ENCODE measurements around the gene UNC45B. TPM values are rescaled to one million over a fixed set of nuclear protein-coding genes. Genes with fewer than 3 reads are reported as not detected.

Gene UNC45B
- total and polyA plus RNA-seq, 11 donors, result 49.1 to 305 (median 204) TPM

GRCh38 chr17:35142467-35142796 lies 5.2 kb upstream of the UNC45B start:
- Histone ChIP-seq H3K4me3 (peak overlapping the region in 10 of 12 donors; percentile 40 to 88 (median 82)), H3K36me3 (peaks cover 0 to 26% (median 21%) of the 10 kb centered on the region in 9 donors), H3K4me1 (peaks cover 0 to 28% (median 16%) of the 10 kb centered on the region in 12 donors), H3K27me3 (no peaks in the 10 kb centered on the region), H3K9me3 (no peaks in the 10 kb centered on the region), H3K27ac (peak overlapping the region in 1 of 12 donors; percentile 47)
- intact Hi-C loops (cut with DNase I), result loop anchor here in 3 of 10 donors (1.0 to 10.0 kb wide), 3 partner anchors 100 to 392 kb away; partner anchors contain the start of genes SLFN12L (in 2 of the 3) and SLFN5 (in 2 of the 3)
- TF ChIP-seq CTCF (IDR thresholded peaks at IDR 0.05) (peak in 1 of 12 donors; percentile 3), POLR2A (IDR thresholded peaks at IDR 0.05) (no peak)
- ATAC-seq, result no peak
- no peak for DNase-seq
- 63 to 70% (median 65%) methylated on average over 8 of the region's 8 CpGs for WGBS, 4 donors

- intact Hi-C loops (cut with DNase I), result loop anchor here in 3 of 10 donors (5.0 to 10.0 kb wide), 2 partner anchors 97 to 390 kb away; partner anchors contain the start of genes SLFN12L (in 2 of the 3) and SLFN5 (in 2 of the 3)
- Histone ChIP-seq H3K9me3 (no peaks in the 10 kb centered on the region), H3K27ac (no peak overlapping the region), H3K4me1 (peaks cover 0 to 45% (median 16%) of the 10 kb centered on the region in 12 donors), H3K27me3 (no peaks in the 10 kb centered on the region), H3K4me3 (no peak overlapping the region), H3K36me3 (peaks cover 0 to 2% (median 0%) of the 10 kb centered on the region in 9 donors)
- WGBS, 4 donors, result 68 to 80% (median 75%) methylated on average over 4 of the region's 4 CpGs
- DNase-seq, result no peak
- no peak for ATAC-seq
- TF ChIP-seq POLR2A (IDR thresholded peaks at IDR 0.05) (no peak), CTCF (IDR thresholded peaks at IDR 0.05) (no peak)
Observed at GRCh38 chr17:35144840-35145239, 2.8 kb upstream of the UNC45B start.

GRCh38 chr17:35146214-35146833 lies 1.3 kb upstream of the UNC45B start:
- Histone ChIP-seq H3K4me3 (no peak overlapping the region), H3K27ac (peak overlapping the region; percentile 72 to 99 (median 90)), H3K9me3 (no peaks in the 10 kb centered on the region), H3K4me1 (peaks cover 0 to 48% (median 9%) of the 10 kb centered on the region in 12 donors), H3K27me3 (no peaks in the 10 kb centered on the region), H3K36me3 (peaks cover 0 to 5% (median 0%) of the 10 kb centered on the region in 9 donors)
- TF ChIP-seq CTCF (IDR thresholded peaks at IDR 0.05) (no peak), POLR2A (IDR thresholded peaks at IDR 0.05) (no peak)
- no peak for ATAC-seq
- DNase-seq, result no peak
- WGBS, 4 donors, result 48 to 57% (median 51%) methylated on average over 4 of the region's 4 CpGs
- intact Hi-C loops (cut with DNase I), result loop anchor here in 2 of 10 donors (10.0 kb wide), 1 partner anchor 388 kb away; the partner anchor contains the start of gene SLFN12L (in 2 of the 2)

- WGBS, 4 donors, result 11 to 42% (median 35%) methylated on average over 8 to 9 of the region's 9 CpGs
- TF ChIP-seq CTCF (IDR thresholded peaks at IDR 0.05) (peak in 1 of 12 donors; percentile 34), POLR2A (IDR thresholded peaks at IDR 0.05) (no peak)
- peak overlapping the region; percentile 17 to 66 (median 50) for H3K4me3 ChIP-seq
- H3K27me3 ChIP-seq, result no peaks in the 10 kb centered on the region
- peaks cover 0 to 20% (median 0%) of the 10 kb centered on the region in 9 donors for H3K36me3 ChIP-seq
- DNase-seq, result no peak
- H3K4me1 ChIP-seq, result peaks cover 0 to 44% (median 8%) of the 10 kb centered on the region in 12 donors
- intact Hi-C loops (cut with DNase I), result loop anchor here in 2 of 10 donors (10.0 kb wide), 1 partner anchor 387 kb away; the partner anchor contains the start of gene SLFN12L (in 2 of the 2)
- H3K9me3 ChIP-seq, result no peaks in the 10 kb centered on the region
- peak overlapping the region; percentile 72 to 99 (median 90) for H3K27ac ChIP-seq
- ATAC-seq, result peak; percentile 8 to 30 (median 28)
Observed at GRCh38 chr17:35148144-35148543, 527 bp downstream of the UNC45B start.
